ENCODE results near the gene SLC7A5.

The SLC7A5 gene

DNA sequence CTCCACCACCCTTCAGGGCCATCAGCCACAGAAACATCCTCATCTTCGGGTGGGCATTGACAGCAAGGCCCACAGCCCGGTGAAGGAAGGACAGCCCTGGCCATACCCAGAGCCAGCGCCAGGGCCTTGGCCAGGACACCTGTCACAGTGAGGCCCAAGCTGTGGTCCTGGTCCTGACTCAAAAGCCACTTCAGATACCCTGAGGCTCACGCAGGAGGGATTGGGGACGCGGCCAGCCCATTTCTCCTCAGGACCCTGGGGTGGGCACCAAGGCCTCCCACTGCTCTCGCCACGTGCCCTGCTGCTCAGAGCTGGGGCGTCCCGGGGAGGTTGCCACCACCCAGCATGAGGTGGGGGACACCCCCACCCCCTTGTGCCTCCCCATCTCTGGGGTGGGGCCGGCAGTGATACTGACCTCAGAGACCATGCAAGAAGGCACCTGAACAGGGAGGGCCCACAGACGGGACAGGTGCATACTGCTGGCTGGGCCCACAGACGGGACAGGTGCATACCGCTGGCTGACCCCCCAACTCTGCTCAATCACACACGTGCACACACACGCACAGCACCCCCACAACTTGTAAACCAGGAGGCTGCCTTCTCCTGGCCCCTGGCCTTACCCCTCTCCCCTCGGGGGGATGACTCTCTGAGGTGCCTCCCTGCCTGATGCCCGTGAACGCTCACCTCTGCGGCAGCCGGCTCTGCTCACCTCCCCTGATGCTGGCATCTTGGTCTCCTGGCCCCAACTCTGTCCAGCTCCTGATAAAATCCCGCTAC is 14.2 kb downstream of the SLC7A5 start:
- H3K27me3 ChIP-seq (ENCODE audit: control insufficient read depth, insufficient read depth, low read length) = no peaks in the 10 kb centered on the region
- peaks cover 17% of the 10 kb centered on the region for H3K36me3 ChIP-seq (ENCODE audit: control insufficient read depth, insufficient read depth, low read length)
- no peak overlapping the region for H3K4me3 ChIP-seq (ENCODE audit: low read depth, low read length)
- no peak overlapping the region for H3K9ac ChIP-seq (ENCODE audit: low read depth, low read length)
- peaks cover 6% of the 10 kb centered on the region for H3K4me1 ChIP-seq (ENCODE audit: control insufficient read depth, insufficient read depth, low read length)
- H3K9me3 ChIP-seq (ENCODE audit: control insufficient read depth, insufficient read depth, low read length) = no peaks in the 10 kb centered on the region

DNA sequence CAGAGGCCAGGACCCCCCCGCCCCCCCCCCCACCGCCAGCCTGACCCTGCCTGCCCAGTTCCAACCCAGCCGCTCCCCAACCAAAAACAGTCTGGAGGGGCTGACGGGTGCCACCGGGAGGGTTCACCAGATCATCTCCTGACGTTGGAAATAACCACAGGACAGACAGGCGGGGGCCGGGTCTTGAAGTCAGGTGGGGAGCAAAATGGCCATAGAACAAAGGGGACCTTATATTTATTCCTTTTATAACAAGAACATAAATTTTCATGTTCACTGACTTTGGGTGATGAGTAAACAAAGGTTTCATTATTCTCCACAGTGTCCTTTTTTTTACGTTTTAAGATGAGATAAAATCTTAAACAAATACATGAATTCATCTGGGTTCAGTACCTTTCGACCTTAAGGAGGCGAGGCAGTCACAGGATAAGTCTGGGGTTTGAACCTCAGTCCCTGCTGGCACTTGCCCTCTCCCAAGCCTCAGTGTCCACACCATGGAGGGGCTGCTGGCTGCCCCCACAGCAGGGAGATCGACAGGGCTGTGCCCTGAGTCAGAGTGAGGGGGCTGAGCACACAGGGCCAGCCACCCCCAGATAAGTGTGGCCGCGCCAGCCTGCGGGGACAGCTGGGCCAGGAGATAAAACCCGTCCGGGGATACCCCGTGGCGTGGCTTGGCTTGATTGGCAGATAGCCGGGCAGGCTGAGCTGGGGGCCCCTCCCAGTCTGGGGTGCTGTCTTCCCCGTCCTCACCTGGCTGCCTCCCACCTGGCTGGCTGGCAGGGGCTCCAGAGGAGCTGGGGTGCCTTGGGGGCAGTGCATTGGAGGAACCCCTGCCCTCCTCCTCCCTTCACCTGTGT is 15.0 kb downstream of the SLC7A5 start:
- Histone ChIP-seq H3K9me3 (ENCODE audit: control insufficient read depth, insufficient read depth, low read length) (no peaks in the 10 kb centered on the region), H3K9ac (ENCODE audit: low read depth, low read length) (no peak overlapping the region), H3K4me3 (ENCODE audit: low read depth, low read length) (no peak overlapping the region), H3K36me3 (ENCODE audit: control insufficient read depth, insufficient read depth, low read length) (peaks cover 18% of the 10 kb centered on the region), H3K4me1 (ENCODE audit: control insufficient read depth, insufficient read depth, low read length) (peaks cover 6% of the 10 kb centered on the region), H3K27me3 (ENCODE audit: control insufficient read depth, insufficient read depth, low read length) (no peaks in the 10 kb centered on the region)

DNA sequence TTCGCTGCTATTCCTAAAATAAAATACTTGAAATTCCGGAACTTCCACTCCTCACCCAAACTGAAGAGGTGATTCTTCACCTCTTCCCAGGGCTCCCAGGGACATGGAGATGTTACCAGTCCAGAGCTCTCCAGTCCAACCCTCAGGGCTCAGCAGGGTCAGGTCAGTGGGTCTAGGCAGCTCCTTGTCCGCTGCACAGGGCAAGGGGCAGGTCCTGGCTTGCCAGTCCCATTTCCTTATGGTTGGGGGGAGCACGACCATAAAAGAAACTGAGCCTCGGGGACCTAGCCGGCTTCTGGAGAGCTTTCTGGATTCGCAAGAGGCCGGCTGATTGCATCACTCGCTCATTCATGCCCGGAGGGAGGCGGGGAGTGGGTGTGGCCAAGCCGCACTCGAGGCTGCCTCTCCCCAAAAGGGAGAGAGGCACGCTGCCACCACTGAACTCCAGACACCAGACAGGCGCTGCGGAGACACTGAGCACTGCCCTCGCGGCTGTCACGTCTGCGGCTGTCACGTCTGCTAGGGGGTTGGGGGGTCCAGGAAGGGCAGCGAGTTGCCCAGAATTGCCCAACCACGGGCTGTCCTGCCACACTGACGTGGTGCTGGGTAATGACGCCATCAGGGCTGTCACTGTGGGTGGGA is 15.8 kb downstream of the SLC7A5 start:
- peak overlapping the region; percentile 54 for H3K9ac ChIP-seq (ENCODE audit: low read depth, low read length)
- peaks cover 6% of the 10 kb centered on the region for H3K4me1 ChIP-seq (ENCODE audit: control insufficient read depth, insufficient read depth, low read length)
- H3K9me3 ChIP-seq (ENCODE audit: control insufficient read depth, insufficient read depth, low read length) = no peaks in the 10 kb centered on the region
- H3K27me3 ChIP-seq (ENCODE audit: control insufficient read depth, insufficient read depth, low read length) = no peaks in the 10 kb centered on the region
- H3K4me3 ChIP-seq (ENCODE audit: low read depth, low read length) = no peak overlapping the region
- peaks cover 24% of the 10 kb centered on the region for H3K36me3 ChIP-seq (ENCODE audit: control insufficient read depth, insufficient read depth, low read length)

DNA sequence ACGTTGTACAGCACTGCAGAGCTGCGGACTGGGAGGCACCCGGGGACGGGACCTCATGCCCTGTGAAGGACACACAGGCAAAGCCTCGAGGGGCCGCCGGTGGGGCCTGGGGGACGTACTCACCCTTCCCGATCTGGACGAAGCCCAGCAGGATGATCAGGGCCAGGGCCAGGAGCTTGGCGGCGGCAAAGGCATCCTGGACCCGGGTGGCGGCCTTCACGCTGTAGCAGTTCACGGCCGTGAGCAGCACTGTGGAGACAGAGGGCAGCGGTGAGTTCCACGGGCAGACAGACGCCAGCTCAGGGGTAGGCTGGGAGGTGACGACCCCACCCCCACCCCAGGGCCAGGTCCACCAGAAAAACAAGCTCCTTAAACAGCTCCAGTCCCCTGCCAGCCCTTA is 17.7 kb downstream of the SLC7A5 start:
- Histone ChIP-seq H3K9me3 (ENCODE audit: control insufficient read depth, insufficient read depth, low read length) (no peaks in the 10 kb centered on the region), H3K4me1 (ENCODE audit: control insufficient read depth, insufficient read depth, low read length) (peaks cover 6% of the 10 kb centered on the region), H3K27me3 (ENCODE audit: control insufficient read depth, insufficient read depth, low read length) (no peaks in the 10 kb centered on the region), H3K36me3 (ENCODE audit: control insufficient read depth, insufficient read depth, low read length) (peaks cover 29% of the 10 kb centered on the region), H3K9ac (ENCODE audit: low read depth, low read length) (no peak overlapping the region), H3K4me3 (ENCODE audit: low read depth, low read length) (no peak overlapping the region)

DNA sequence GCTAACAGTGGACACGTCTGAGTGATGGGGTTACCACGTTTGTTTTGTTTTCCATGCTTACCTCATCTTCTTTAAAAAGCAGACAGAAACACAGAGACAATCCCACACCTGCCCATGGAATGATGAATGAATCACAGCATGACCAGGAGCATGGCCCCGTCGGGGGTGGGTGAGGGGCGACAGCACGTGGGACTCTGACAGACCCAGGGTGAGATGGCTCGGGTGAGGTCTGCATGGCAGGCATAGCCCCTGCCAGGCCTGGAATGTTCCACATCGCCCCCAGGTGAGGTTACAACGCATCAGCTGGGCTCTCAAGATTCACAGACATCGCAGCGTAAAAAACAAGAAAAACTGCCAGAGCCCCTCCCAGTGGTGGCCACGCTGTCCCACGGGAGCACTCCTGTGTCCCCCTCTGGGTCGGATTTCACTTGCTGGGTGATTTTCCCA is 18.1 kb downstream of the SLC7A5 start:
- peaks cover 26% of the 10 kb centered on the region for H3K36me3 ChIP-seq (ENCODE audit: control insufficient read depth, insufficient read depth, low read length)
- H3K4me3 ChIP-seq (ENCODE audit: low read depth, low read length) = no peak overlapping the region
- no peaks in the 10 kb centered on the region for H3K27me3 ChIP-seq (ENCODE audit: control insufficient read depth, insufficient read depth, low read length)
- H3K9ac ChIP-seq (ENCODE audit: low read depth, low read length) = no peak overlapping the region
- H3K9me3 ChIP-seq (ENCODE audit: control insufficient read depth, insufficient read depth, low read length) = no peaks in the 10 kb centered on the region
- peaks cover 6% of the 10 kb centered on the region for H3K4me1 ChIP-seq (ENCODE audit: control insufficient read depth, insufficient read depth, low read length)

DNA sequence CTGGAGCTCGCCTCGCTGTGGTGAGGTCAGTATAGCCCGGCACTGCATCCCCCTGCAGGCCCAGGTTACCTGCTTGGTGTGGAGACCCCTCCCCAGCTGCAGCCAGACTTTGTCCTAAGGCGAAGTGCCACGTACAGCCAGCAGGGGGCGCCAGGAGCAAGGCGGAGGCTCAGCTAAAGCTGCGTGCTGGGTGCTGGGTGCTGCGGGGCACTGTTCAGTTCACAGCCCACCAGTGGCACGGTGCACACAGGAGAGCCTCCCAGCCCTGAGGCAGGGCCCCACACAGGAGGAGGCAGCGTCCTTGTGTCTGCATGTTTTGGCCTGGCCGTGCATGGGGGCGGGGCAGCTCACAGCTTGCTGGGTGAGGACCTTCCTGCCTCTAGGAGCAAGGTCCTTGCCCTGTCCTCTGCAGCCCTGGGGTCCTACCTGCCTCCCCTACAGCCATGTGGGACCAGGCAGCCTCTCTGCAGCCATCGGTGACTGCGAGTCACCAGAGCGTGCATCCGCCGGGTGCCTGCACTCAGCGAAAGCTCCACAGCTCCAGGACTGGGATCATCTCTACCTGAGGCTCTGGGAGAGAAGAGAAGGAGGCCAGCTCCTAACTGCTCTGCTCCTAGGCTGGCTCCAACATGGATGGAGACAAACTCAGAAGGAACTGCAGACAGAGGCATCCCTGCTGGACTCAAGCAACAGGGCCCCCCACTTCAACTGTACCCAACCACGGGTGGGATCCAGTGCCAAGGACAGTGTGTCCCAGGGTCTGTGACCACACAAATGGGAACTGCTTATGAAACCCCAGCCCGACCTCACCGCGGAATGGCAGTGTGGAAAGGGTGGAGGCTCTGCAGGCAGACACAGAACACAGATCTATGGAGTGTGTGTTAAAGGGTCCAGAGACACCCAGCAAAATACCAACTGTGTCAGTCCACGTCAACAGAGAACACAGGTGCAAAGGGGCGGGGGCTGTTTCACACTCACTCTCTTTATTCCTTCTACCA is 19.0 kb downstream of the SLC7A5 start:
- Histone ChIP-seq H3K9me3 (ENCODE audit: control insufficient read depth, insufficient read depth, low read length) (no peaks in the 10 kb centered on the region), H3K9ac (ENCODE audit: low read depth, low read length) (no peak overlapping the region), H3K36me3 (ENCODE audit: control insufficient read depth, insufficient read depth, low read length) (peaks cover 23% of the 10 kb centered on the region), H3K4me1 (ENCODE audit: control insufficient read depth, insufficient read depth, low read length) (peaks cover 6% of the 10 kb centered on the region), H3K27me3 (ENCODE audit: control insufficient read depth, insufficient read depth, low read length) (no peaks in the 10 kb centered on the region), H3K4me3 (ENCODE audit: low read depth, low read length) (no peak overlapping the region)

DNA sequence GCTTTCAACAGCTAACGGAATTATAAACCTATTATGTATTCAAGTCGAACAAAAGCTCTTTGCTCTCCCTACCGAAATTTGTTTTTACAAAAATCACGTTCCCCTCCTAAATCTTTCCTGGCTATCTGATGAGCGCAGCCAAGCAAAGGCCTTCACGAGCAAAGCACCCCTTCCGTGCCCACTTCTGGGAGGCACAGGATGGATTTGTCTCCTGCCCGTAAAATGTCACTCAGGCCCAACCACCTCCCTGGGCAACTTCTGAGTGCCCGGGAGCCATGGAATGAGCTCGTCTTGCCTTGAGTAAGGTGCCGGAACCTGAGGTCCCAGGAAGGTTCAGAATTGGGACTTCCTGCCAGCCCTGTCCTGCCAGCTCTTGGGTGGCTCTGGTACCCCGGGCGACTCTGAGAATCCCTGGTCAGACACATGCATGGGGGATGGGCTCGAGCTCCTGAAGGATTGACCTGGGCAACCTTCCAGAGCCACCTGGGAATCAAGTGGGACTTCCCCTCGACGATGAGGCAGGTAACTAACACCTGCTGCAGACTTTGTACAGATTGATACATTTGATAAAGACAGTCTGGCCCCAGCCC is 19.8 kb downstream of the SLC7A5 start:
- Histone ChIP-seq H3K4me1 (ENCODE audit: control insufficient read depth, insufficient read depth, low read length) (peaks cover 6% of the 10 kb centered on the region), H3K36me3 (ENCODE audit: control insufficient read depth, insufficient read depth, low read length) (peaks cover 27% of the 10 kb centered on the region), H3K9ac (ENCODE audit: low read depth, low read length) (no peak overlapping the region)

DNA sequence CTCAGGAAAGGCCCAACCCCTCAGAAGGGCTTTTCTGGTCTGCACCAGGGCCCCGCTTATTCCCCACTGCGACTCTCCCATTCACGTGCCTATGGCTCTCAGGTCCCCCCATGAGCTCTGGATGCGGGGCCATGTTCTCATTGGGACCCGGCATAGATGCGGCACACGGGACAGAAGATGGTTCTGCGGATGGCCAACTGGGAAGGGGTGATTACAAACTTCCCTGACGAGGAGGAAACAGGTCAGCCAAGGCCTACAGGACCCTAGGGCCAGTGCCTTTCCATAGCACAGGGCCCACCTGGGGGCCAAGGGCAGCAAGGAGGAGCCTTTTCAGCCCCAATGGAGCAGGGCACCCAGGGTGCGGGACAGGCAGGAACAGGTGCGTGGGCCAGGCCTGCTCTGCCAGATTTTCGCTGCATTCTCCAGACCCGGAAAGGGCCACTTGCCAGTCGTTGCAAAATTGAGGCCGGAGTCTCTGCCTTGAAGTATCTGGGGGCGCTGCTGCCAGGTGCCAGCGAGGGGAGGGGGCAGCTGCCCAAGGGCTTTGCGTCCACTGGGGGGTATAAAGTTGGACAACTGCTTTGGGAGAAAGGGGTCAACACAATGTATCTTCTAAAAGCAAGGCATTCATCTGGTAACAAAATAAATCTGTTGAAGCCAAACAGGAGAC is 20.5 kb downstream of the SLC7A5 start:
- no peaks in the 10 kb centered on the region for H3K27me3 ChIP-seq (ENCODE audit: control insufficient read depth, insufficient read depth, low read length)
- no peaks in the 10 kb centered on the region for H3K9me3 ChIP-seq (ENCODE audit: control insufficient read depth, insufficient read depth, low read length)
- no peak overlapping the region for H3K4me3 ChIP-seq (ENCODE audit: low read depth, low read length)
- peaks cover 29% of the 10 kb centered on the region for H3K36me3 ChIP-seq (ENCODE audit: control insufficient read depth, insufficient read depth, low read length)
- H3K4me1 ChIP-seq (ENCODE audit: control insufficient read depth, insufficient read depth, low read length) = peaks cover 6% of the 10 kb centered on the region
- H3K9ac ChIP-seq (ENCODE audit: low read depth, low read length) = no peak overlapping the region

More for the DNA sequence above, 19.8 kb downstream of the SLC7A5 start:
- no peaks in the 10 kb centered on the region for H3K27me3 ChIP-seq (ENCODE audit: control insufficient read depth, insufficient read depth, low read length)
- H3K4me3 ChIP-seq (ENCODE audit: low read depth, low read length) = no peak overlapping the region
- H3K9me3 ChIP-seq (ENCODE audit: control insufficient read depth, insufficient read depth, low read length) = no peaks in the 10 kb centered on the region

DNA sequence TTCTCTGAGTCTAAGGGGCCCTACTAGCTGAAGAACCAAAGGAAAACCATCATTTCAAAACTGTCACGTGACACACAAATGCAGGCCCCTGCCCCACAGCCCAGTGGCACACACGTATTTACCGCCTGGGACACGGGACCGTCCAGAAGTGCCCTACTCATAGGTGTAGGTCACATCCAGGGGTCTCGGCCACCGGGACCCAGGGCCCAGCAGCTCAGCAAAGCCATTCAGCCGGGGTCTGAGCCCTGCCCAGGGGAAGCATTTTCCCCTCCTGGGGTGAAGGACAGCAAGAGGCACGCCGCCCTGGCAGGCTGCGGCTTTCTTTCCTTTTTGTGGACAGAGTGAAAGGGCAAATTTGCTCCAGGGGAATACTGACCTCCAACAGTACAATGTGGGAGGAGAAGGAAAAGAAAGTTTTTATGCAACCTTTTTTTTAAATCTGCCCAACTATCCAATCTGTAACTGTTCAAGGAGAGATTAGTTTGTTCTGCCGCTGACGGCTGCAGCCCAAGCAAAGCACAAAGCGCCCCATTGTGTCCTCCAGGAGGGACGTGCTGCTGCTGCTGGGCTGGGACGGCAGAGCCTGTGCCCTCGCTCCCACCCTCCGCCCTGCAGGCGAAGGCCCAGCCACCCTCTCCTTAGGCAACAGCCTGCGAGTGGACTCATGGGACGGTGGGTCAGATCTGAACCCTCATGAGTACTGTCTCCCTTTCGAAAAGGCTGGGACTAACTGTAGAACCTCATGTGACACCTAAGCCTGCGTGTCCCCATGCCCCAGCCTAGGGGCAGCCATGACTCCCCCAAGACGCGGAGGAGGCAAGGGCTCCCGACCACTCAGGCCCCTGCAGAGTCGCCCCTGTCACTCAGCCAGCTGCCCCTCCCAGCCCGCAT is 21.3 kb downstream of the SLC7A5 start:
- no peak overlapping the region for H3K9ac ChIP-seq (ENCODE audit: low read depth, low read length)
- H3K27me3 ChIP-seq (ENCODE audit: control insufficient read depth, insufficient read depth, low read length) = no peaks in the 10 kb centered on the region
- H3K9me3 ChIP-seq (ENCODE audit: control insufficient read depth, insufficient read depth, low read length) = no peaks in the 10 kb centered on the region
- H3K4me1 ChIP-seq (ENCODE audit: control insufficient read depth, insufficient read depth, low read length) = peaks cover under 1% of the 10 kb centered on the region
- peaks cover 35% of the 10 kb centered on the region for H3K36me3 ChIP-seq (ENCODE audit: control insufficient read depth, insufficient read depth, low read length)
- H3K4me3 ChIP-seq (ENCODE audit: low read depth, low read length) = no peak overlapping the region

DNA sequence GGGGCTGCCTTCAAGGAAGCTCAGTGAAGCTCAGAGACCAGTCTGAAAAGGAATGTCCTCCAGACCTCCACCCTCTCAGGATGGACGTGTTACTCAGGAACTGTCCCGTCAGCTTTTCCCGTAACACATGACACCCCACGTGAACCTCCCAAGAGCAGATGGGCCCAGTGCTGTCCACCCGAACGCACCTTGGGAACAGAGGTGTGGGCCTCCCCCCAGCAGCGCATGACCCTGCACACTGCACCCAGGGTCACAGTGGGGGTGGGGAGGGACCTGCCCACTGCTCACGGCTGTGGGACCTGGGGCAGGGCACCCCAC is 21.9 kb downstream of the SLC7A5 start:
- Histone ChIP-seq H3K27me3 (ENCODE audit: control insufficient read depth, insufficient read depth, low read length) (no peaks in the 10 kb centered on the region), H3K9me3 (ENCODE audit: control insufficient read depth, insufficient read depth, low read length) (no peaks in the 10 kb centered on the region), H3K9ac (ENCODE audit: low read depth, low read length) (no peak overlapping the region), H3K4me3 (ENCODE audit: low read depth, low read length) (no peak overlapping the region), H3K36me3 (ENCODE audit: control insufficient read depth, insufficient read depth, low read length) (peaks cover 35% of the 10 kb centered on the region), H3K4me1 (ENCODE audit: control insufficient read depth, insufficient read depth, low read length) (no peaks in the 10 kb centered on the region)
